SK-N-SH (cell line): Measurements from ENCODE around the gene ZC3H10. TPM values are rescaled to one million over a fixed set of nuclear protein-coding genes. Genes with fewer than 3 reads are reported as not detected.
"Not testable (repeated sequence)": the region's sequence is repeated elsewhere in the genome, so short reads cannot be mapped to it uniquely, and the experiment has no call there.

ENCODE experiments used
- CTCF ChIA-PET: fragments of 300-600, 350-600 bp; formaldehyde crosslinking; extraction: SDS; loops from one replicate; lab custom pipeline; 2021; lab: Yijun Ruan, JAX
- POLR2A ChIA-PET: fragments of 350-600 bp; sonication (Branson Sonifier 250); formaldehyde crosslinking; extraction: SDS; loops from one replicate; lab custom pipeline; 2020; ENCODE audit warnings: antibody characterized with exemption, inconsistent platforms; lab: Yijun Ruan, JAX
- DNase-seq: peaks from one replicate; pipeline ENCODE4 v3.0.0; 2012
- H2AFZ ChIP-seq: fragments of 200-600 bp; sonication (generic); 2 replicates; pipeline ENCODE4 v1.8.1; 2016; ENCODE audit warnings: antibody characterized with exemption, mild to moderate bottlenecking, low read depth
- H3F3A ChIP-seq: fragments of 200-600 bp; sonication (generic); replicated peaks from 2 replicates; pipeline ENCODE3; 2016; ENCODE audit warnings: antibody characterized with exemption, mild to moderate bottlenecking; ENCODE audit not compliant: insufficient read depth
- H3K27ac ChIP-seq, 2 experiments: fragments of 200-500 bp in 1 of 2; fragments of 200-600 bp in 1 of 2; sonication (Bioruptor generic) in 1 of 2; sonication (generic), shearing (Covaris generic) in 1 of 2; 2 replicates each; pipeline versions ENCODE4 v1.5.1 to v1.6.1; 2014 to 2016; ENCODE audit warnings: low read depth in 2 of 2, inconsistent platforms in 1 of 2, low read length in 1 of 2, mild to moderate bottlenecking in 1 of 2, mixed read lengths in 1 of 2
- H3K27me3 ChIP-seq: fragments of 200-600 bp; sonication (generic), shearing (Covaris generic); 2 replicates; pipeline ENCODE4 v1.6.1; 2016; ENCODE audit warnings: mixed run types; ENCODE audit not compliant: insufficient read depth
- H3K36me3 ChIP-seq, 2 experiments: fragments of 200-500 bp in 1 of 2; fragments of 200-600 bp in 1 of 2; sonication (Bioruptor generic) in 1 of 2; sonication (generic) in 1 of 2; replicated peaks in 1 of 2; 2 replicates each; pipeline versions ENCODE3 to v1.5.1; 2014 to 2016; ENCODE audit warnings: low read length in 1 of 2, mild to moderate bottlenecking in 1 of 2; ENCODE audit not compliant: insufficient read depth in 2 of 2, control insufficient read depth in 1 of 2
- H3K4me1 ChIP-seq, 2 experiments: fragments of 200-500 bp in 1 of 2; fragments of 200-600 bp in 1 of 2; sonication (Bioruptor generic) in 1 of 2; sonication (generic), shearing (Covaris generic) in 1 of 2; 2 replicates each; pipeline versions ENCODE4 v1.5.1 to v1.6.1; 2014 to 2016; ENCODE audit warnings: low read depth in 1 of 2, low read length in 1 of 2, mixed run types in 1 of 2; ENCODE audit not compliant: insufficient read depth in 2 of 2, control insufficient read depth in 1 of 2
- H3K4me2 ChIP-seq: fragments of 200-600 bp; sonication (generic), shearing (Covaris generic); 2 replicates; pipeline ENCODE4 v1.6.1; 2017; ENCODE audit warnings: mixed run types
- H3K4me3 ChIP-seq, 2 experiments: fragments of 200-500 bp in 1 of 2; fragments of 200-600 bp in 1 of 2; sonication (Bioruptor generic) in 1 of 2; sonication (generic), shearing (Covaris generic) in 1 of 2; 2 replicates each; pipeline versions ENCODE4 v1.5.1 to v1.8.1; 2014 to 2016; ENCODE audit warnings: low read depth in 2 of 2, inconsistent platforms in 1 of 2, low read length in 1 of 2, mild to moderate bottlenecking in 1 of 2, mixed read lengths in 1 of 2, moderate library complexity in 1 of 2
- H3K79me2 ChIP-seq: fragments of 200-600 bp; sonication (generic); 2 replicates; pipeline ENCODE4 v1.8.1; 2017; ENCODE audit warnings: mild to moderate bottlenecking; ENCODE audit not compliant: insufficient read depth
- H3K9ac ChIP-seq: fragments of 200-600 bp; sonication (generic); 2 replicates; pipeline ENCODE4 v1.6.1; 2017; ENCODE audit warnings: mixed run types
- H3K9me2 ChIP-seq: fragments of 200-600 bp; sonication (generic); 2 replicates; pipeline ENCODE4 v1.6.1; 2017; ENCODE audit warnings: mixed run types
- H3K9me3 ChIP-seq: fragments of 200-600 bp; sonication (generic); 2 replicates; pipeline ENCODE4 v1.6.1; 2017; ENCODE audit warnings: mixed run types, mild to moderate bottlenecking, moderate library complexity
- H4K20me1 ChIP-seq: fragments of 200-600 bp; sonication (generic); 2 replicates; pipeline ENCODE4 v1.6.1; 2017; ENCODE audit warnings: mild to moderate bottlenecking, mixed run types; ENCODE audit not compliant: insufficient read depth
- CHD2 ChIP-seq: fragments of 150-350 bp; IDR thresholded peaks from 2 replicates; pipeline ENCODE4 v1.6.1; 2018; ENCODE audit warnings: low read length; ENCODE audit not compliant: partially characterized antibody
- ELF1 ChIP-seq: IDR thresholded peaks from 2 replicates; pipeline ENCODE4 v1.4.0; 2012
- EZH2phosphoT487 ChIP-seq: fragments of 200-600 bp; sonication (generic); IDR thresholded peaks from 2 replicates; pipeline ENCODE4 v1.6.1; 2017; ENCODE audit warnings: low read depth, mixed run types, mild to moderate bottlenecking, antibody characterized with exemption, moderate library complexity, borderline replicate concordance
- FOSL2 ChIP-seq: IDR thresholded peaks from 2 replicates; pipeline ENCODE4 v1.4.0; 2012; ENCODE audit warnings: low read depth, mild to moderate bottlenecking, moderate library complexity, borderline replicate concordance
- FOXJ3 ChIP-seq: sonication (generic); formaldehyde crosslinking; IDR thresholded peaks from 2 replicates; pipeline ENCODE4 v1.5.1; 2020; ENCODE audit warnings: mild to moderate bottlenecking, missing genetic modification reagents
- FOXM1 ChIP-seq: IDR thresholded peaks from 2 replicates; pipeline ENCODE4 v1.4.0; 2012; ENCODE audit warnings: low read depth, mild to moderate bottlenecking
- MEF2A ChIP-seq: IDR thresholded peaks from 2 replicates; pipeline ENCODE4 v1.4.0; 2012; ENCODE audit warnings: low read depth, borderline replicate concordance
- NFIC ChIP-seq: IDR thresholded peaks from 2 replicates; pipeline ENCODE4 v1.4.0; 2012; ENCODE audit warnings: borderline replicate concordance
- RFX5 ChIP-seq: IDR thresholded peaks from 2 replicates; pipeline ENCODE4 v1.6.1; 2012; ENCODE audit warnings: mild to moderate bottlenecking, improper control_type of control experiment, low read length
- SIN3A ChIP-seq: IDR thresholded peaks from 2 replicates; pipeline ENCODE4 v1.6.1; 2012; ENCODE audit warnings: low read depth, mild to moderate bottlenecking, low read length, moderate library complexity, borderline replicate concordance
- SMC3 ChIP-seq: IDR thresholded peaks from 2 replicates; pipeline ENCODE4 v1.6.1; 2012; ENCODE audit warnings: low read depth, low read length, improper control_type of control experiment
- TEAD4 ChIP-seq: IDR thresholded peaks from 2 replicates; pipeline ENCODE4 v1.4.0; 2012; ENCODE audit warnings: mild to moderate bottlenecking, borderline replicate concordance; ENCODE audit not compliant: insufficient read depth
- YY1 ChIP-seq: IDR thresholded peaks from 2 replicates; pipeline ENCODE4 v1.4.0; 2012; ENCODE audit warnings: low read depth, mild to moderate bottlenecking
- ZBTB33 ChIP-seq: IDR thresholded peaks from 2 replicates; pipeline ENCODE4 v1.4.0; 2012; ENCODE audit warnings: low read depth, borderline replicate concordance
- WGBS: methylation state at CpG from one replicate; pipeline ENCODE4 v1.1.6; 2017; ENCODE audit warnings: low lambda C conversion rate; 5-methylcytosine and 5-hydroxymethylcytosine counted together
- polyA plus RNA-seq, 3 experiments: library from polyadenylated mRNA; depleted of rRNA; stranded (reverse); fragments of >200 nt; gene quantifications; 2 replicates each; pipeline ENCODE4 v1.2.3, GENCODE V29; 2012

The ZC3H10 gene
- polyA plus RNA-seq, 1 of the 3 experiments (the other 2 are of a cell fraction): 2.0 TPM

GRCh38 chr12:56116267-56117081 lies 1.6 kb upstream of the ZC3H10 start, which contains the start of gene RPL41 (continued):
- no peak for TF ChIP-seq ZBTB33
- no peak for TF ChIP-seq FOXM1
- no peak for TF ChIP-seq MEF2A
- TF ChIP-seq FOXJ3: no peak
- no peak for TF ChIP-seq TEAD4
- peak; percentile 59; the same call in 1 of the 2 replicates for TF ChIP-seq SIN3A
- TF ChIP-seq ELF1: peak; percentile 59
- no peak for TF ChIP-seq FOSL2
- TF ChIP-seq EZH2phosphoT487: no peak
- TF ChIP-seq CHD2: peak; percentile 70
- no peak; the same call in 1 of the 2 replicates for TF ChIP-seq RFX5
- TF ChIP-seq NFIC: no peak
- peak; percentile 91 for TF ChIP-seq YY1
- TF ChIP-seq SMC3: no peak

GRCh38 chr12:56117082-56117706 lies 872 bp upstream of the ZC3H10 start:
- Histone ChIP-seq H3K36me3 (peaks cover 25 to 40% of the 10 kb centered on the region in 2 experiments), H3K4me2 (peak overlapping the region; percentile 93)
- CTCF ChIA-PET: interaction anchor here (1.2 to 16.0 kb wide), 6 partner anchors 10 to 121 kb away, joined by 3 to 272 read pairs (median 12); partner anchors contain the start of genes ESYT1, SMARCC2 and SUOX

More at GRCh38 chr12:56117082-56117706, 872 bp upstream of the ZC3H10 start:
- H3K27me3 ChIP-seq, H3K9me2 ChIP-seq, DNase-seq, H4K20me1 ChIP-seq, H3K9me3 ChIP-seq, H2AFZ ChIP-seq: not testable (repeated sequence)
- Histone ChIP-seq H3K4me3 (peak overlapping the region; percentile 89 to 94), H3F3A (peaks cover 40% of the 10 kb centered on the region), H3K27ac (peak overlapping the region; percentile 93 to 95), H3K79me2 (peaks cover 40% of the 10 kb centered on the region), H3K4me1 (peaks cover 18 to 20% of the 10 kb centered on the region in 2 experiments; a peak in 3 of 4 replicates), H3K9ac (peak overlapping the region; percentile 97)
- WGBS: 3% methylated on average over 13 of the region's 16 CpGs
- POLR2A ChIA-PET: interaction anchor here (0.6 to 2.5 kb wide), 11 partner anchors 10 to 1883 kb away, joined by 3 to 44 read pairs (median 5); partner anchors contain the start of genes ESYT1, IKZF4, MYL6 and PA2G4
